Hepatic stellate cell (primary cell): ENCODE measurements around the gene SLC2A4RG.

Experiments
- DNase-seq: peaks from one replicate; pipeline ENCODE4 v3.0.0; 2011; ENCODE audit warnings: low spot score

The SLC2A4RG gene

DNA sequence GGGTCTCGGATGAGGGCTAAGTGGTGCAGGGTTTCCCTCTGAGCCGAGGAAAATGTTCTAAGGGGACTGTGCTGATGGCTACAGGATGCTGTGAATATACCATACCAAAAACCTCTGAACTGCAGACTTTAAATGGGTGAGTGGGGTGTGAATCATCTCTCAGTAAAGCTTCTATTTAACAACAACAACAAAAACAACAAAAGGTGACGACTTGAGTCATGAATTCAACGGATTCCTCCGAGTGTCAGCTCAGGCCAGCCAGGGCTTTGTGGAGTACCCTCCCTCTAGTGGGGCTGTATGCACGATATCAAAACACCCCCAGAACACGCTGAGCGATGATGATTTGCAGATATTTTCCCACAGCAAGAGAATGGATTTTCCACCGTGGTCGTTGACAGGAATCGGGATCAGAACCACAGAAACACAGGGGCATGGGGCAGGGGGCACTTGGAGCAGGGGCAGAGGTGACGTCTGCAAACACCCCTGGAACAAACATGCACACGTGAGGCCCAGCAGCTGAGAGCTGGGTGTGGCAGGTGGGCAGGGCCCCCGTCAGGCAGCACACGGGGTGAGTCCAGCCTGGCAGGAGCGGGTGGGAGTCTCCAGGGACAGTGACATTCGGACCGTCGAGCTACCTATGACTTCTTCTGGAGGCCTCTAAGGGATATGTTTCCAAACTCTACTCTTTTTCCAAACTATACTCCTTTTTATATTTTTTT, 38.6 kb downstream of the SLC2A4RG start:
- no peak for DNase-seq

DNA sequence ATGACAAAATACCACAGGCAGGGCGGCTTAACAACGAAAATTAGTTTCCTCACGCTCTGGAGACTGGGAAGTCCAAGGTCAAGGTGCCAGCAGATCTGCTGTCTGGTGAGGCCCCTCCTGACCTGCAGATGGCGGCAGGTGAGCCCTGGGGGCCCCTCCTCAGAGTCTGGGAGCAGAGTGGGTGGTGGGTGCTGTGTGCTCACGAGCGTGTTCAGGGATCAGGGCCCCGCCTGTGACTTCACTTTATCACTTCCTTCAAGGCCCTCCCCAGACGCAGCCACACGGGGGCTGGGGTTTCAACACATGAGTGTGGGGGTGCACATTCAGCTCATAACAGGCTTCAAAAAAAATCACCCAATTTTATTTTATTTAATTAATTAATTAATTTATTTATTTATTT, 39.3 kb downstream of the SLC2A4RG start:
- no peak for DNase-seq

DNA sequence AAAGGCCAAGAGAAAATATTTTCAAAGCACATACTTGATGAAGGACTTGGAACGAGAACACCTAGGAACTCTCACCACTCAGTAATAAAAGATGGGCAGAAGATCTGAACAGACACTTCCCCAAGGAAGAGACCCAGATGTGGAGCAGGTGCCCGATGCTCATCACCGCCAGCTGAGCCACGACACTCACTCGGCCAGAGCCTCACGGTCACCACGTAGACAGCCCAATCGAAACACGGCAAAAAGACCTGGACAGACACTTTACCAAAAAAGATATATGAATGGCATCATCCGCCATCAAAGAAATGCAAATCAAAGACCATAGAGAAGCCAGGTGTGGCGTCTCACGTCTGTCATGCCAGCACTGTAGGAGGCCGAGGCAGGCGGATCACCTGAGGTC, 41.6 kb downstream of the SLC2A4RG start:
- DNase-seq, result no peak

DNA sequence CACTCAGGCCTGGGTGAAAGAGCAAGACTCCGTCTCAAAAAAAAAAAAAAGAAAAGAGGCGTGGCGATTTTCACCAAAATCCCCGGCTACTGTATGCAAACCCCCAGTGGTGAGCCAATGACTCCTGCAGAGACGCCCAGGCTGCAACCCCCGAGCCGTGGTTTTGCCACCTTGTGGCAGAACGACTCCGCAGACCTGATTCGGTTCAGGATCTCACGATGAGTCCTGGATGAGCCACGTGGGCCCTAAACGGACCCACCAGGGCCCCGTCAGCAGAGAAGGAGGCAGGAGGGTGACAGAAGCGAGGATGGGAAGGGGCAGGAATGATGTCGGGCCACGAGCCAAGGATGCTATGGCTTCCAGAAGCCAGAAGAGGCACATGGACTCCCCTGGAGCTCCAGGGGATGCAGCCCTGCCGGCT, 42.5 kb downstream of the SLC2A4RG start:
- no peak for DNase-seq

DNA sequence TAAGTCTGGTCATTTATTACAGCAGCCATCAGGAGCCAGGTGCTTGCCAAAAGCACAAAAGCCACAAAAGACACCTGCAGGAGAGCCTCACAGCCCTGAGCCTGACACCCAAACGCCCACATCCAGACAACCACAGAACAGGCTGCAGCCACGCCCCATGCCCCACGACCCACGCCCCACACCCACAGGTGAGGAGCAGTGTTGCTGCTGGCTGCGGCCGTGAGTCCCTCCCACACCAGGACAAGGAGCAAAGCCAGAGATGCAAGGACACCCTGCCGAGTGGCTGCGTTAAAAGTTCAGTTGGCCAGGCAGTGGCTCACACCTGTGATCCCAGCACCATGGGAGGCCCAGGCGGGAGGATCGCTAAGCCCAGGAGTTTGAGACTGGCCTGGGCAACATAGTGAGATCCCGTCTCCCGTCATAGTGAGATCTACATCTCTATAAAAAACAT, 43.0 kb downstream of the SLC2A4RG start:
- no peak for DNase-seq

DNA sequence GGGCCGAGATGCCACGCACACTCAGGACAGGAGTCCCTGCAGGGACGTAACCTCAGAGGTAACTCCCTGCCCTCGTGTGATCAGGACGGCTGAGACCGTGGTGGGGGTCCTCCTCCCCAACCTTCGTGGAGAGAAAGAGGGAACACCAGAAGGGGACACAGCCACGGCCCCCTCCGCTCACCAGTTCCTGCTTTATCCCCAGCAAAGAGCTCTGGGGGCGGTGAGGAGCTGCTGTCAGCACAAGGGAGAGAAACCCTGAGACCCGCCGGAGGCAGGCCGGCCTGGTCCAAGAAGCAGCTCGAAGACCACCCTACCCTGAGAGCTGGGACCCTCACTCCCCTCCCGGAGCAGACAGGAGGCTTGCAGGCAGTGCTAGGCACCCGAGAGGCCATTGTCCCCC, 44.4 kb downstream of the SLC2A4RG start:
- no peak for DNase-seq

DNA sequence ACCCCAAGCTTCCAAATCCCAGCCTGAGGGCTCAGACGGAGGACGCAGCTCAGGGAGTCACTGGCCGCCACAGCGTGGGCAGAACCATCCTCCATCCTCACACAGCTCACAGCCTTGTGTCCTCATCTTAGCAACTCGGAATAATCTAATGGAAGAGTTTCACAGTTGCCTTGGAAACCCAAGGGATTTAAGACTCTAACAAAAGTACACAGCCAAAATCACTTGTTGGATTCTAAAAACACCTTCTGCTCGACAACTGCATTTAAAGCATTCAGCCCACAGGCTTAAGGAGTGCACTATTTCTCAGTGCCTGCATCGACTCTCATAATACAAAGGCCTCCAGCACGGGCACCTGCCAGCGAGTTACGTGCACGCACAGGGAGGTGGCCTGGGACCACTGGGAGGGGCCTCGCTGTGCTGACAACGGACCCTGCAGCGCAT, 46.1 kb downstream of the SLC2A4RG start:
- DNase-seq, result no peak

DNA sequence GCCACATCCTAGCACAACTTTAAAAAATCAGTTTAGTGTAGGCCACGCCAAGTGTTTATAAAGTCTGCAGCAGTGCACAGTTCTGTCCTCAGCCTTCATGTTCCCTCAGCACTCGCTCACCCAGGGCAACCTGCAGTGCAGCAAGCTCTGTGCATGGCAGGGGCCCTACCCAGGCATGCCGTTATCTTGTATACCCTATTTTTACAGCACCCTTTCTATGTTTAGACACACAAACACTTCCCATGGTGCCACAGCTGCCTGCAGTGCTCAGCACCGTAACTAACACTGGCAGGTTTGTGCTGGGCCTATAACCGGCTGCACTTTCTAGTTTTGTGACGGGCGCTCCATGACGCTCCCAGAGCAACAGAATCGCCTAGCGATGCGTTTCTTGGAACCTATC, 47.7 kb downstream of the SLC2A4RG start:
- no peak for DNase-seq

DNA sequence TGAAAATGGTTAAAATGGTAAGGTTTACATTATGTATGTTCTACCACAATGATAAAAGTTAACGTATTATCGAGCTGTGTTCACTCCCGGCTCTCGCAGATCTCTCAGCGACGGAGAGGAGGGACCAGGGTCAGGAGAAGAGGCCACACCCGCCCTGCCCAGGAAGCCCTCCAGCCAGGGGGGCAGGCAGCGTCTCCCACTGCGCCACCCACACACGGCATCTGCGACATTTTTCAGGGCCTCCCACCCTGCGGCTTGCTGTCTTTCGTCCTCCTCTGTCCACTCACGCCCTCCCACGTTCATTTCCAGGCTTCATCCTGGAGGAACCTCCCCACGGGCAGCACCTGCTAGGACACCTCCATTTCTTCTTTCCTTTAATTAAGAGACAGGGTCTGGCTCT, 48.2 kb downstream of the SLC2A4RG start:
- DNase-seq, result no peak

DNA sequence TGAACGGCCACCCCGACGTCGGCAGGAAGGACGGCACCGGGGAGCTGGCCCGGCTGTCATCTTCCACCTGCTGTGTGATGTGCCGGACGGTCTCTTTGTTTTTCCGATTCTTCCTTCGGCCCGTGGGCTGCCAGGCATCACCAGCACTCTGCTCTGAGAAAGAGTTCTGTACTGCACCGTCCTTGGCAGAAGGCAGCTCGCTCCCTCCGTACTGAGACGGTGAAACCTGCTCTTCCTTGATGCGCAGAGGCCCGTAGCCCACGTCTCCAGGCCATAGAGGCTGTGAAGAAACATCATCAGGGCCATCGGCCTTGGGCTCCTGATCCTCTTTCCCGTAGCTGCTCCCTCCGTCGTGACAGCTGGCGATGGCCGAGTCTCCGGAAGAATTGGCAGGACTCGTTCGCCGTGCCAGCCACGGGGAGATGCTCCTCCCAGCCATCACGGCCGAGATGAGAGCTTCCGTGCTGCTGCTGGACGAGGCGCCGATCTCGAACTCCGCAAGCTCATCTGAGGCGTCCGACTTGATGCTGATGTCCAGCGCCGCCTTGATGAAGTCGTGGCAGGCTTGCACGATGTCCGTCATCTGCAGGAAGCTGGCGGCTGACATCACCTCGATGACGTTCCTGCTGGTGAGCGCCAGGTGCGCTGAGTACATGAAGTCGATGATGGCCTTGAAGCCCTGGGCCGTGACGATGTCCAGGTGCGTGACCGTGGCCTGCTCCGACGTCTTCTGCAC, 50.4 kb downstream of the SLC2A4RG start:
- no peak for DNase-seq

DNA sequence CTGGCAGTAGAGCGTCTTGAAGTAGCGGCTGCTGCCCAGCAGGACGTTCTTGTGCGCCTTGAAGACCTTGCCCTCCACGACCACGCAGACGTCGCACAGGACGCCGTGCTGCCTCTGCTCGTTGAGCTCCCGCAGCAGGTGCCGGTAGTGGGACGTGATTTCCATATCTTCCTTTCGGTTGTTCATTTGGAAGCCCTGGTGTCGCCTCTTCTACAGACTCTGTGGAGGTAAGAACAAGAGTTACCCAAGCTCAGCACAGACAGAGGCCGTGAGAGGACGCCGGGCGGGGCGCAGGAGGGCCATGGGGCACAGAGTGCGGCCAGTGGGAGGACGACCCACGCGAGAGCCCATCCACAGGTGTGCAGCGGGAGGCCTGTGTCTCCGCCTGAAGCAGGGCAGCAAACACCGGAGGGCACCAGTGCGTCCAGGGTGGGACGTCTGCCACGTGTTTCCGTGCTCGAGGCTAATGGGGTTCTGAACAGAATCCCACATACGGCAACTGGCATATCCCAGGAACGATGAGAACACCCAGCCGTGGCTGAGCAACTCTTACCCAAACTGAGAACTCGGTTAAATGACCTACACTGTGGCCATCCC, 51.1 kb downstream of the SLC2A4RG start:
- no peak for DNase-seq

DNA sequence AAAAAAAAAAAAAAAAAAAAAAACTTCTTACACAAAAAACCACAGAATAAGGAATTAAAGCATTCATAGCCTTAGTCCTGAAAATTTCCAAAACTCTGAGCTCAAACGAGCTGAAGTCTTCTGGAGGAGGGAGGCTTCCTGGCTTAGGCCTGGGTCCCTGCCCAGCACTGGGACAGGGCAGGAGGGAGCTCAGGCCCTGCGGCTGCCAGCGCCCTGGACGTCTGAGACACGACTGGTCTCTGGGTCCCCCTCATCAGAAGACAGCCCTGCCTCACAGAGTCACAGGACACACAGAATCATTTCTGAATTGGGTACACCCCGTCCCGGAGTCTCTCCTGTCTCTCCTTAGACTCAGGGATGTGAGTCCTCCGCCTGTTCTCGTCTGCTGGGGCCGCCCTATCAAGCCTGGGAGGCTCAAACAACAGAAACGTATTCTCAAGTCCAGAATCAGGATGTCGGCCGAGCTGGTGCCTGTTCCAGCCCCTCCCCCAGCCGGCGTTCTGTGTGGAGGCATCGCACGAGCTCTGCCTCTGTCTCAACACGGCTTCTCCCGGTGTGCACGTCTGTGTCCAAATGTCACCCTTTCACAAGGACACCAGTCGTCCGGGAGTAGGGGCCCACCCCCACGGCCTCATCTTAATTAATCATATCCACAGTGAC, 52.1 kb downstream of the SLC2A4RG start:
- peak; percentile 48 for DNase-seq

DNA sequence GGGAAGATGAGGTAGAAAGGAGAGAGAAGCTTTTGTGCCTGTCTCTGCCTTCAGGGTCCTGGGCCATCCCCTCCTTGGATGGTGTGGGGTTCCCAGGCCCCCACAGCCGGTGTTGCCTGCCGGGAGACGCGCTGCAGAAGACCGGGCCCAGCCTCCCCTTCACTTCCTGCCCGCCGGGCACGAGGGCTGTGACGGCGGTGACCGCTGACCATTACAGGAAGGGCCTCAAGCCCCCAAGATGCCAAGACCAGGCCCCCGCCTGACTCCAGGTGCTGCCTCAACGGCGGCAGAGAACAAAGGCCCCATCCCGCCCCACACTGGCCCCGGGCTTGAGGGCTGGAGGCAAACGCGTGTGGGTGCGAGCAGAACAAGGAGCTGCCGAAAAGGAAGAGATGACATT, 53.3 kb downstream of the SLC2A4RG start:
- no peak for DNase-seq
